HG03039 (cell line): Measurements from ENCODE around the gene AREL1.

ENCODE experiments used
- ATAC-seq: cut with Tn5 transposase; IDR thresholded peaks from one replicate; pipeline ENCODE4 v1.9.1; 2021; ENCODE audit warnings: mild to moderate bottlenecking, moderate library complexity; ENCODE audit not compliant: unreplicated experiment

The AREL1 gene

DNA sequence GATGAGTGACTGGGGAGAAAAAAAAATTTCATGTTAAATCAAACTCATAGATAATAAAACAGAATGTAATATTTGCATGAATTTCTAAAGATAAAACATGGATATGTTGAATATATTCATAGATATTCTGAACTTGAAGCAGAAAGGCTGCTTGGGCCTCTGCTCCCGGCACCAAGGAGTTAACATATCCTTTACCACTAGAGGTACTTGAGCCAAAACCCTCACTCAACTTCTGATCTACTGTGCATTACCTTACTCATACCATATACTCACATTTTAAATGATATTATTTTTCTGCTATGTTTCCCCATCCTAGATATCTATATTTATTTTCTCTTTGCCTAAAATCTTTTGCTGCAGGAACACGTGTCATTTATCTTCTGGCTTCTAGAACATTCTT lies 14.9 kb downstream of the AREL1 start:
- ATAC-seq: no peak

DNA sequence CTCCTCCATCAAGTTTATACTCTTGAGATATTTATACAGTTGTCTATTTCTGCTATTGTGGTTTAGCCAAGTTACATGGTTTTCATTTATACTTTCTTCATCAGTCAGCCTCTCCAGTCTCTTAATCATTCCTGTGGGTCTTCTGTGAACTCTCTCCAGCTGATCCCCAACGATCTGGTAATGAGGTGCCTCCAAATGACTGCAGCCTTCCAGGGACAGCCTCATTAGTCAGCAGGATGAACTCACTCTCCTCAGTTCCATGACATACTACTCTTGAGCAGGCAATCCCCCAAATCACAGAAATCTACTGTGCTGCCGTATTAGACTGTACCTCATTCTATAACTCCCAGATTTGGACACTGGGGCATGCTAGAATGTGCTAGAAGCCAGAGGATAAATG lies 15.3 kb downstream of the AREL1 start:
- no peak for ATAC-seq

DNA sequence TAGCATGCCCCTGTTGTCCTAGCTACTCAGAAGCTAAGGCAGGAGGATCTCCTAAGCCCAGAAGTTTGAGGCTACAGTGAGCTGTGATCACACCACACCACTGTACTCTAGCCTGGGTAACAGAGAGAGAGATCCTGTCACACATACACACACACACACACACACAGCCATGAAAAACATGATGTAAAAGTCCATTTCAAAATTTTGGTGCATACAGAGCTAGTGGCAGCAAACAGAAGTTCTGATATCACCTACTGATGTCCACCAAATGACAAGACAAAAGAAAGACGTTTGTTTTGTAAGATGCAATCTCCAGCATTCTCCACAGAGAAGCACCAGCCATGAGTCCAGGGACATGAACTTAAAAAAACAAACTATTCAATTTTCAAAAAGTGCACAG lies 15.9 kb downstream of the AREL1 start:
- ATAC-seq: no peak

DNA sequence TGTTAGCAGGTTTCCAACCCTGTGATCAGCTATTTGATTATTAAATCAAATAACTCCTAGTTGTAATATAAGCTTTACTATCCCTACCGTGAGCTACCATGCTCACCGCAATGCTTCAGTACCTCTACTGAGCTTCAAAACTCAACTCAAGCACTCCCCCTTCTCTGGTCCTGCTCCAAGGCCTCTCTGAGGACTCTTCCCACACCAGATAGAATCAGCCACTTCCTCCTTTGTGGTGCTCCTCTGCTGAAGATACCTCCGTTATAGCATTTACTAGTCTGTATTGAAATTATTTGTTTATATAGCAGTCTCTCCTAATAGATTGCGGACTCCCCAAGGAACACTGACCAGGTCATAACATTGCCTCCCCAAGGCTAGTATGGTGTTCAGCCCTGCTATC lies 17.5 kb downstream of the AREL1 start:
- no peak for ATAC-seq

DNA sequence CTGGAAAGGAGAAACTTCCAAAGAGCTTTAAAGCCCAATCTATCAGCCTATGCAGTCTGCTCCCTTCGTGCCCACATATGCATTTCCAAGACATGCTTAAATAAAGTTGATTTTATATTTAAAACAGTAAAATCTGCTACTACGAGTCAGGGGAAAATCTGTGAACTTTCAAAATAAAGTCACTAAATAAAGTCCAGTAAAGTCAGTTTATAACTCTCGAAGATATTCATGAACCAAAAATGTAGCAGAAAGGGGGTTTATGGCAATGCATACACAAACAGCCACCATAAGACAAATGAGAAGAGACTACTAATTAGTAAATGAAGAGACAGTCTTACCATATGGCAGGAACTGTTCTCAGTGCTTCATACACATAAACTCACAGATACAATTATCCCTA lies 19.7 kb downstream of the AREL1 start:
- no peak for ATAC-seq

DNA sequence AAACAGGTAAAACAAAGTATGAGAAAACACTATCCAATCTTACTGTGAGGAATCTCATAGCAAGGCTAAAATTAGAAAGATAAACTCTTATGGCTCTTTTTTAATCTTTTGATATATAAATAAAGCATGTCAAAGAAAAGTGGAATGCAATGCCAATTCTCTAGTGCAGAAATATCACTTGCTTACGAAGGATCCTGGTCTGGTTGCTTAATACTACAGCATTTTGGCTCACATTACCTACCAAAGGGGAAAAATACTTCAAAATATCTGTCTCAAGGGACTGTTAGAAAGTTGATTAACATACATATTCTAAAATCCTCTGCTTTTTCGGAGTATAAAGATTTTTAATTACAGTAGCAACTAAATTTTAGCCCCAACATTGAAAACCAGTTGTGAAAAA lies 21.4 kb downstream of the AREL1 start:
- no peak for ATAC-seq

DNA sequence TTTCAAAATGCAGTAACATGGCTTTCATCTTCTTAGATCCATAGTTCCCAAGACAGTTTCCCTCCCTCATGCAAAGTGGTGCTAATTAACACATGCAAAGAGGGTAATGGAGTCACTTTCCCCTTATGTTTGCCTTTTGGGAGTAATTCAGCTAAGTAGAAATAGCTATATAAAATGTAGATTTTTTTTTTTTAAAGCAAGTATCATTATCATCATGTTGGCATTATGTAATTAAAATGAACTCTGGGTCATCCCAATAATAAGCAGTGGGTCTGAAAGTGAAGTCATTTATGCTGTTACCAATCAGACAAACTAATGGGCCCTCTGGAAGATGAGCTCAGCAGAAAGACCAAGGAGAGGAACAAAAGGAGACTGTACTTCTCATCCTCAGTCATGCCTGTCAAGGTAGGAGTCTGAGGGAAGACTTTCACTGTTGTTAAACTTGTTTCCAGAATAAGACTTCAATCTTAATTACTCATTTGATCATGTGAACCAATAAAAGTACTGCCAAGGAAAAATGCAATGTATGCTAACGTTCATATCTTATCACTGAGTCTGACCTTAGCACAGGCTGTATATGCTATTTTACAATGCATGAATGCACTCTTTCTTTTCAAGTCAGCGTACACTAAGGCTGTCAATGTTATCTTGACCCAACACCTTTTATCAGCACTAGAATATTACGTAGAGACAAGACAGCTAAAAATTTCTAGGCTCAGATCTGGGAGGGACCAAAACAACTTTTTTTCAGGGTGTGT lies 26.8 kb downstream of the AREL1 start:
- ATAC-seq: no peak

DNA sequence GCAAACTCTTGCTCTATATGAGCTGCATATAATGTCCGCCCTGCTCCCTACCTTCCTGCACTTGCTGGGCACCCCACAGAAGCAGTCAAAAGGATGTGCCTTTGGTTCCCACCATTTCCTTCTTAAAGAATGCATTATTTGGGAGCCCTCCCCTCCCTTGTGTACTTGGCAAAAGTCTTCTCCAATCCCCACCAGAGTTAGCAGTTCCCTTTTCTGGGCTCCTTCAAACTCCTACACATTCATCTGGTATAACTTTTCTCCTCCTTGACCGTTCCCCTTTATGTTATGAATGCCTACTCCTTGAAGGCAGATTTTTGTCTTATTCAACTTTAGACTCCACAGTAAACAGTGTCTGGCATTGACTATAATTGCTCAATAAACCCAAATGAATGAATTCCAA lies 27.8 kb downstream of the AREL1 start:
- no peak for ATAC-seq

DNA sequence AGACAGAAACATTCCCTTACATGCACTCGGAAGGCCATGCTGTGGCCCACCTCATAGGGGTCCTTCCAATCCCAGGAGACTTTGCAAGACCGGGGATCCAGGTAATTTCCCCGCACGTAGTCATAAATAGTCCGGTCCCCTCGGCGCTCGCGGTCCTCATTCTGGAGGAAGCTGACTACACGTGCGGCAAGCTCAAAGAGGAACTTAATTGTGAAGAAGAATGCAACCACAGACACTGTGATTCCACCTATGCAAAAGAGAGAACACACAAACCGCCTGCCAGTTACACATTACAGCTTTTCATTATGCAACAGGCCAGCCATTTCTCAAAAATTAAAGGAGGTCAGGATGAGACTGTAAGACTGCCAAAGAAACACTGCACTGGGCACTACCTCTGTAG lies 28.4 kb downstream of the AREL1 start:
- ATAC-seq: no peak

DNA sequence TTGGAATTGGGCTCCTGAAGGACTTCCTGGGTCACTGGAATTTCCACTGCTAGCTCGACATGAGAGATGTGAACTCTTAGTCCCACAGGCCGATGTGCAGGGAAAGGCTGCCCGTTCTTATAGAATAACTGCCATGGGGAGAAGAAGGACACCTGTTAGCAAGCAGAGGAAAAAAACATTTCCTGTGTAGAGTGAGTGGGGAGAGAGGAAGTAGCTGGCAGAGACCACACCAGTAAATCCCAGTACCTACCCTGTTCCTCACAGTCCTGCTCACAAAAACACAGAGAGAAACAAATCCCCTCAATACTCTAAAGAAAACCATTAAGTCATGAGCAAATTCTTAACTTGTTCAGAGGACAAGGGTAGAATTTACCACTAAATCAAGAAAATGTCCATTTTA lies 29.5 kb downstream of the AREL1 start:
- no peak for ATAC-seq

DNA sequence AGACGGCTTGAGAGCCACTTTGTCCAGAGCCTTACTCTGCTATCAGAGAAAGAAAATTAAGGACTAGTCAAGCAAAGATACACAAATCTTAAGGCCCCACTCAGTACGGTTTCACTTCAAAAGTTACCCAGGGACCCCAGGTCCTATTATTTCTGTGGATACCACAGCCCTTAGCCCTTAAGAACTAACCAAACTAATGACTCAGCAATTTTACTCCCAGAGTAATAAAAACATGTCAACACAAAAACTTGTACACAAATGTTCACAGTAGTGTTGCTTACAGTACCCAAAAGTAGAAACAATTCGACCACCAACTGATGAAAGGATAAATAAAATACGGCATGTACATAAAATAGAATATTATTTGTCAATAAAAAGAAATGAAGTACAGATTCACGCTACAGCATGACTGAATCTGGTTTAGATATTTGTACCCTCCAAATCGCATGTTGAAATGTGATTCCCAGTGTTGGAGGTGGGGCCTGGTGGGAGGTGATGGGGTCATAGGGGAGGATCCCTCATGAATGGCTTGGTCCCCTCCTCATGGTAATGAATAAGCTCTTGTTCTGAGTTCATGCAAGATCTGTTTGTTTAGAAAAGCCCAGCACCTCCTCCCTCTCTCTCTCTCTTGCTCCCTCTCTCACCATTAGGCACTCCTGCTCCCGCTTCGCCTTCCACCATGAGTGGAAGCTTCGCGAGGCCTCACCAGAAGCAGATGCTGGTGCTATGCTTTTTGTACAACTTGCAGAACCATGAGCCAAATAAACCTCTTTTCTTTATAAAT lies 30.5 kb downstream of the AREL1 start:
- no peak for ATAC-seq

DNA sequence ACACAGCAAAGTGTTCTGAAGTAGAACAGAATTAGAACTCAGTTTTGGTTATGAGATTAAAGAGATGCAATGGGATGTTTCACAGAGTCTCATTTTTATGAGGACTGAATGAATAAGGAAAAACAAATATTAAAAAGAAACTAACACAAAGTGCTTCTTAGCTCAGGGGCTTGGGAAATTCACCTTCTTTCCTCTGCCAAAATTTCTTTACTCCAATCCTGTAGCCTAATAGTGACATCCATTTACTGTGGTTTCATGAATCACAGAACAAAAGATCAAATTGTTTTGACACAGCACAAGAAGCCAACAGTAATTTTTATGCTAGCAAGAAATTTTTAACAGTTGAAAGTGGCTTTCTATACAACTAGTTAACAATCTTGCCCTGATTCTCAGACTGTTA lies 37.7 kb downstream of the AREL1 start:
- ATAC-seq: no peak

DNA sequence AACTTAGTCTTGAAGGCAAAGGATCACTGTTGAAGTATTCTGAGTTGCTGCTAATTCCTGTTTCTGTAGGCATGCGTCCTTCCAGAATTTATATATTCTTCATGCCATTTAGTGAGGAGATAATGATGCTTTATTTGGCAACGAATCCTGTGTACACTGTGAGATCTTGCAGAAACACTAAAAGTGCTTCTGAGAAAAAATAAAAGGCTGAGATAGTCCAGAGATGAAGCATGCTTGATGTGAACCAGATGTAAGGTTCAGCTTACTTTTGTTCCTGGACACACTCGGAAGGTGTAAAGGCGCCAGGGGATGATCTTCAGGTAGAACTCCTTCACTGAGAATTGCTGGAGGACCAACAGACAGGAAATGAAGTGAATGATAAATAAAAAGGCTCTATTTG lies 39.1 kb downstream of the AREL1 start:
- ATAC-seq: no peak

DNA sequence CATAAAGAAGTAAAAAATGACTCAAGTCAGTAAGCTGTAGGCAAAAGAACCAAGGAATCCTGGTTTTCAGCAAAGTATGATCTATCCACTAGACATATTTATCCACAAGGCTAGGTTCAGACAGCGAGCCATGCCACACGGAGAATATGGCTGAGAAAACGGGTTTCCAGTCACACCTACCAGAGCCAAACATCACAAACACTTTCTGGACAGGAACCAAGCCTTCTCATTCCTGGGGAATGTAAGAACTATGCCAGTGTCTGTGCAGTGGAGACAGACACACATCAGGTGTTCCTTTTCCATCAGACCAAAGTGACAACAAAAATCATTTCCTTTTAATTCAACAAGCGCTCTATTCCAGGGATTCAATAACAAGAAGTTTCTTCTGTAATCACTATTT lies 41.1 kb downstream of the AREL1 start:
- no peak for ATAC-seq

DNA sequence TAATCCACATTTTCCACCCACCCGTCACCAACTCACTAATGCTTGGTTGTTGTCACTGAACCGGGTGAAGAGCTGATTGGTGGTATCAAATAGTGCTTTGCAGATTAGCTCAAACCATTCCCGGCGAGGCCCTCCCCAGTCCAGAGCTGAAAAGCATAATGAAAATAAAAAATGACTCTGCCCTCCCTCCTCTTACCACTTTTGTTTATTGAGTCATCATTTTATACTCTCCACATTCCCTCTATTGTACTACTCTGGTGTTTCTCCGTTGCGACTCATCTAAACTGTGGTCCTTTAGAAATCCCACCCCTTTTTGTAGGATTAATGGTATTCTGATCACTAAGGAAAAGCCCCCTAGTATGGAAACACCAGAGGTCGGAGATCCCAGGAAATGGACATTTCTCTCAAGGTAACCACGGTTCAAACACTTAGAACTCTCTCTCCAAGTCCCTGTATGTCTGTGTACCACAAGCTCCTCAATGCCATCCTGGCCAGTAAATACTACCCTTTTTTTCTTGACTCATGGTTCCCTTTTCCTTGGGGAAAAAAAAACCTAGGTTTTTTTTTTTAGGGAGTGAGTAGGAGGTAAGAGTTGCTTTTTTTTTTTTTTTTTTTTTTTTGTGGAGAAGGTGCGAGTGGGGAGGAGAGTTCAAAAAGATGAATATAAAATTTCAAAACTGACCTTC lies 42.0 kb downstream of the AREL1 start:
- no peak for ATAC-seq

DNA sequence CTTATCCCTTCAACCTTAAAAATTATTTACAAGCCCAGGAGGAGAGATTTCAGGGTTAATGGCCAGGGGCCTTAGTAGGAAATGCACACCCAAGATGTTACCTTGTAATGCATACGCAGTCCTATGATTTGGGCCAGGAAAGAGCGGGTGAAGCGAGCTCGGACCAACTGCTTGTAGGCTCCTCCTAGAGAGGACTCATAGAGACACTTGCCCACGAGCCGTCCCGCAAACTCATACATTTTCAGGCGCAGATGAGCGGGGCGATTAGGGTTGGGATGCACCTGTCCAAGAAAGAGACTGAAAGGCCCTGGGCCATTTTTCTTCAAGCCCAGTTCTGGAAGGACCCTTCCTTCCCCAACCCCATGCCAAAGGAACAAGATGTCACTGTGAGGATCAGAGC lies 43.0 kb downstream of the AREL1 start:
- ATAC-seq: no peak

DNA sequence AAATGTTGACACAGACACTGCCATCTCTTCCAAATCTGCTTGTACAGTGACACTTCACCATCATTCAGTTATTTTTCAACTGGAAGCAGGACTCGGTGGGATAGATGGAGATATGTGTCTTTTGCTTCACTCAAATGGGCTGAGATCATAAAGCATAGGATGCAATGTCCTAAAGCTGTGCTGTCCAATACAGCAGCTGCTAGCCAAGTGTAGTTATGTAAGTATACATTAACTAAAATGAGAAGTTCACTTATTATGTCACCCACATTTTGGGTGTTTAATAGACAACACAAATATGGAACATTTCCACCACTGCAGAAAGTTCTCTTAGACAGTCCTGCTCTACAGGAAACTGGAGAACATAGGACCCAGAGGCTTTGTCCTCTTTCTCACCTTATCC lies 43.6 kb downstream of the AREL1 start:
- ATAC-seq: no peak

DNA sequence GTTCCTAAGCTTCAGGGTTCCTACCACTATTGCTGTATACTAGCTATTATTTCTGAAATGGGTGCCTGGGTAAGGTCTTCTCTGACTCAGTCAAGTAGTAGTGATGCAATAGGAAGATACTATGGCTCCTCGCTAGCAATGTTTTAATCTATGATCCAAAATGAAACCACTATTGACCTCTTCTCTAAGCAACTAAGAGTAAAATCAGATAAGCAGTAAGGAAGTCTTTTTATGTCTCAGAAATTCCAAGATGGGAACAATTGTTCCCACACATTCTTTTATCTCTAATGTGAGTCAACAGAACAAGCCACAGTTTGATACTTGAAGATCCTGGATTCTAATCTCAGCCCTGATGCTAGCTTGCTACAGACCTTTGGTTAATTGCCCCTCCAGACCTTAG lies 45.1 kb downstream of the AREL1 start:
- ATAC-seq: no peak

DNA sequence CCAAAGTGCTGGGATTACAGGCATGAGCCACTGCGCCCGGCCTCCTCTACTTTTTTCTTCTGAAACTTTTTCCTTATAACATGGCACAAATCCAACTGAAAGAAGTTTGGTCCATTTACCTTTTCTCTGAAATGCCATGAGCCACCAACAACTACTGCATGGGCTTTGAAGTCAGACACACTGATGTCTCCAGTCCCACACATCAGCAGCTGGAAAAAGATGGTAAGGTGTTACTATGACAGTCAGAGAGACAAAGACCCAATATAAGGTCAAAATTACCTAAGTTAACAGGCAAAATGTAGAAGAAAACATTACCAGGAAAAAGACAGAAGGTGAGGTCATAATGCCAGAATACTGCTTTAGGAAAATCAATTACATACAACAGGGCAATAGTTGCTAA lies 48.2 kb downstream of the AREL1 start:
- no peak for ATAC-seq

DNA sequence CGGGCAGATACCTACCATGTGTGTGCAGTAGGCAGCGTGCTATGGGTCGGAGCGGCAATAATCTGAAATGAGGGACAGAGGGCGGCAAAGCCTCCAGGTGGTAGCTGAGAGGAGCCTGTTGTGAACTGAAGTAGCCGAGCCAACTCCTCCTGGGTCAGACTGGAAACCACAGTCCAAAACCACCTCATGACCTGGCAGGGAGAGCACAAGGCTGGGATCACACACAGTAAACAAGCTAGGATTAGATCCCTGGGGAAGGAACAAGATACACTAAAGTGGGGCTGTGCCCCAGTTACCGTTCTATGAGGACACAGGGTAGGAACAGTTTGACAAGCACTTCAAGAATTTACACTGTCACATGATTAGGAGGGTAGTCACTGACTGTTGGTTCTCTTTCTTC lies 49.0 kb downstream of the AREL1 start:
- ATAC-seq: no peak

DNA sequence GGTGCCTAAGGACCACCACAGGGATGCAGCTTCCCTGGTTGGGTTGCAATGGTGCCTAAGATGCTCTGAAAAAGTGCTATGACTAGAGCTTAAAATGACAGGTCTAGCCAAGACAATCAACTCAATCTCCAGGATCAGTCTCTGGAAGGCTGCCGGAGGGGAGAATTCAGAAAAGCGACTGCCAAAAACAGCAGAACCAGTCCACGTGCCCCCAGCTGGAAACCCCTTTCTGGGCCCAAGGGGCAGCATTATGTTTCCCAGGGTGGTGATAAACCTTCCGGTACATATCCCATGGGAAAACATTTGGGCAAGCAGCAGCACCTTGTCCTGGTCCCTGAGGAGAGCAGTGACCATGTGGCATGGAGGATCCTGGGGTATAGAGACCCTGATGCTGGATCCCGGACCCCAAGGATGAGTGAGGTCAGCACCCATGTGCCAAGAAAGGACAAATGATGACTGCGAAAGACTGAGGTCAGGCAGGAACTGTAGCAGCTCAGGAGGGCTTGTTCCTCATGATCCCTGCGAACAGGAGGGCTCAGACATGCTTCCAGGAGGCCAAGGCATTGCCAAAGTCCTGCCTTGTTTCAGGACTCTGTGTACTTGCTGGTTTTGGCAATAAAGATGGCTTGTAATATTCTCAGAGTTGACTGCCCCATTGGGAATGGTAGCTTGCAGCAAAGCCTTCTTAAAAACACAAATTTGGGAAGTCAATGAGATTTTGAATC lies 51.0 kb downstream of the AREL1 start:
- no peak for ATAC-seq
